Mesendoderm (in vitro differentiated cells): Measurements from ENCODE around the gene TMC8.
"Not testable (repeated sequence)": the region's sequence is repeated elsewhere in the genome, so short reads cannot be mapped to it uniquely, and the experiment has no call there.

ENCODE experiments used
- DNase-seq: peaks from one replicate; pipeline ENCODE4 v3.0.0; 2013
- H2AK5ac ChIP-seq: 2 replicates; pipeline ENCODE4 v1.6.1; 2013; ENCODE audit warnings: low read length, inconsistent platforms
- H2BK120ac ChIP-seq: 2 replicates; pipeline ENCODE4 v1.6.1; 2013; ENCODE audit warnings: low read depth, mild to moderate bottlenecking, low read length, moderate library complexity, mixed read lengths
- H2BK15ac ChIP-seq: replicated peaks from 2 replicates; pipeline ENCODE4 v1.6.1; 2013; ENCODE audit warnings: low read depth, mild to moderate bottlenecking, moderate library complexity
- H2BK5ac ChIP-seq: 2 replicates; pipeline ENCODE4 v1.6.1; 2013; ENCODE audit warnings: low read length, inconsistent platforms
- H3K18ac ChIP-seq: 2 replicates; pipeline ENCODE4 v1.6.1; 2013; ENCODE audit warnings: mild to moderate bottlenecking, low read length, mixed read lengths
- H3K23ac ChIP-seq: one replicate; pipeline ENCODE4 v1.6.1; 2013; ENCODE audit warnings: low read length
- H3K27ac ChIP-seq: 2 replicates; pipeline ENCODE4 v1.5.1; 2013; ENCODE audit warnings: low read depth, mild to moderate bottlenecking, inconsistent platforms, low read length, moderate library complexity
- H3K27me3 ChIP-seq: 2 replicates; pipeline ENCODE4 v1.6.1; 2013; ENCODE audit warnings: low read length, control low read depth, mild to moderate bottlenecking, inconsistent platforms; ENCODE audit not compliant: insufficient read depth, poor library complexity
- H3K36me3 ChIP-seq: 2 replicates; pipeline ENCODE4 v1.6.1; 2013; ENCODE audit warnings: low read length, inconsistent platforms; ENCODE audit not compliant: control insufficient read depth, insufficient read depth
- H3K4ac ChIP-seq: one replicate; pipeline ENCODE4 v1.6.1; 2013; ENCODE audit warnings: low read depth, mild to moderate bottlenecking, low read length, moderate library complexity
- H3K4me1 ChIP-seq: 2 replicates; pipeline ENCODE4 v1.6.1; 2013; ENCODE audit warnings: low read depth, low read length, inconsistent platforms; ENCODE audit not compliant: control insufficient read depth
- H3K4me2 ChIP-seq: 2 replicates; pipeline ENCODE4 v1.6.1; 2013; ENCODE audit warnings: low read length
- H3K4me3 ChIP-seq: 2 replicates; pipeline ENCODE4 v1.5.1; 2013; ENCODE audit warnings: mild to moderate bottlenecking, low read length
- H3K56ac ChIP-seq: one replicate; pipeline ENCODE4 v1.6.1; 2013; ENCODE audit warnings: low read length
- H3K79me1 ChIP-seq: 2 replicates; pipeline ENCODE4 v1.6.1; 2013; ENCODE audit warnings: low read length, inconsistent platforms
- H3K79me2 ChIP-seq: 2 replicates; pipeline ENCODE4 v1.6.1; 2013; ENCODE audit warnings: mild to moderate bottlenecking, low read length; ENCODE audit not compliant: control insufficient read depth, insufficient read depth
- H3K9ac ChIP-seq: 2 replicates; pipeline ENCODE4 v1.6.1; 2013; ENCODE audit warnings: low read length, inconsistent platforms
- H4K5ac ChIP-seq: one replicate; pipeline ENCODE4 v1.6.1; 2013; ENCODE audit warnings: low read length
- H4K8ac ChIP-seq: one replicate; pipeline ENCODE4 v1.6.1; 2013; ENCODE audit warnings: low read depth, mild to moderate bottlenecking, control low read depth, low read length, moderate library complexity
- WGBS: extraction: QIAGEN DNeasy Blood & Tissue Kit; methylation state at CpG from one replicate; pipeline ENCODE4 v1.1.7; 2013; ENCODE audit warnings: low lambda C conversion rate, missing lambda C conversion rate; ENCODE audit not compliant: insufficient coverage; ENCODE audit errors: extremely low coverage; 5-methylcytosine and 5-hydroxymethylcytosine counted together

TMC8 gene

GRCh38 chr17:78114831-78115723, 15.5 kb upstream of the TMC8 start:
- Histone ChIP-seq H3K4me2 (no peak overlapping the region), H3K56ac (no peak overlapping the region), H2BK5ac (no peak overlapping the region), H3K18ac (no peak overlapping the region), H3K79me2 (no peaks in the 10 kb centered on the region), H2BK120ac (no peak overlapping the region), H3K27ac (no peak overlapping the region), H3K23ac (no peak overlapping the region), H3K4ac (no peak overlapping the region), H3K4me1 (no peaks in the 10 kb centered on the region), H3K27me3 (no peaks in the 10 kb centered on the region), H2BK15ac (no peak overlapping the region), H4K5ac (no peak overlapping the region), H3K9ac (no peak overlapping the region), H4K8ac (no peak overlapping the region), H3K36me3 (peaks cover 11% of the 10 kb centered on the region), H2AK5ac (no peak overlapping the region), H3K79me1 (peaks cover 1% of the 10 kb centered on the region), H3K4me3 (no peak overlapping the region)
- WGBS, result no CpG with 5 or more reads among the region's 28 CpGs
- no peak for DNase-seq

- not testable (repeated sequence) for H3K56ac ChIP-seq, H3K4me2 ChIP-seq, H3K4me3 ChIP-seq, H3K4ac ChIP-seq, H2BK120ac ChIP-seq, H2AK5ac ChIP-seq, H3K27me3 ChIP-seq, H2BK15ac ChIP-seq, H3K4me1 ChIP-seq, H3K23ac ChIP-seq, H2BK5ac ChIP-seq, H3K27ac ChIP-seq, H3K9ac ChIP-seq, H3K79me1 ChIP-seq, H4K8ac ChIP-seq, H4K5ac ChIP-seq, DNase-seq, H3K18ac ChIP-seq, H3K79me2 ChIP-seq
- H3K36me3 ChIP-seq, result peaks cover 11% of the 10 kb centered on the region
- WGBS, result no CpG with 5 or more reads among the region's 18 CpGs
Observed at GRCh38 chr17:78115803-78116202, 14.8 kb upstream of the TMC8 start.

GRCh38 chr17:78116411-78116810, 14.2 kb upstream of the TMC8 start:
- Histone ChIP-seq H3K79me1 (peaks cover 1% of the 10 kb centered on the region), H2BK120ac (no peak overlapping the region), H3K27ac (no peak overlapping the region), H3K4me3 (no peak overlapping the region), H3K27me3 (no peaks in the 10 kb centered on the region), H3K79me2 (no peaks in the 10 kb centered on the region), H3K4ac (no peak overlapping the region), H2BK15ac (no peak overlapping the region), H2AK5ac (no peak overlapping the region), H3K36me3 (peaks cover 11% of the 10 kb centered on the region), H3K9ac (no peak overlapping the region), H3K56ac (no peak overlapping the region), H2BK5ac (no peak overlapping the region), H4K8ac (no peak overlapping the region), H4K5ac (no peak overlapping the region), H3K18ac (no peak overlapping the region), H3K23ac (no peak overlapping the region), H3K4me2 (no peak overlapping the region), H3K4me1 (no peaks in the 10 kb centered on the region)
- no CpG with 5 or more reads among the region's 9 CpGs for WGBS
- DNase-seq, result no peak

GRCh38 chr17:78117027-78117981, 13.3 kb upstream of the TMC8 start:
- no peak overlapping the region for H3K27ac ChIP-seq
- no peak overlapping the region for H4K8ac ChIP-seq
- H3K36me3 ChIP-seq, result peaks cover 14% of the 10 kb centered on the region
- H2BK15ac ChIP-seq, result no peak overlapping the region
- H2AK5ac ChIP-seq, result no peak overlapping the region
- H4K5ac ChIP-seq, result no peak overlapping the region
- no CpG with 5 or more reads among the region's 41 CpGs for WGBS
- no peaks in the 10 kb centered on the region for H3K4me1 ChIP-seq
- peaks cover 1% of the 10 kb centered on the region for H3K79me1 ChIP-seq
- no peak overlapping the region for H3K4me2 ChIP-seq
- no peak overlapping the region for H3K23ac ChIP-seq
- no peak overlapping the region for H3K18ac ChIP-seq
- no peak overlapping the region for H3K4ac ChIP-seq
- H3K4me3 ChIP-seq, result no peak overlapping the region
- H3K27me3 ChIP-seq, result no peaks in the 10 kb centered on the region
- H2BK120ac ChIP-seq, result no peak overlapping the region
- H3K56ac ChIP-seq, result no peak overlapping the region
- no peak overlapping the region for H2BK5ac ChIP-seq
- H3K79me2 ChIP-seq, result no peaks in the 10 kb centered on the region
- DNase-seq, result no peak
- H3K9ac ChIP-seq, result no peak overlapping the region

GRCh38 chr17:78118801-78119241, 11.8 kb upstream of the TMC8 start:
- Histone ChIP-seq H3K23ac (no peak overlapping the region), H3K27ac (no peak overlapping the region), H2BK5ac (no peak overlapping the region), H3K79me1 (peaks cover 6% of the 10 kb centered on the region), H3K4ac (no peak overlapping the region), H3K4me2 (no peak overlapping the region), H3K4me1 (no peaks in the 10 kb centered on the region), H3K27me3 (no peaks in the 10 kb centered on the region), H2BK15ac (no peak overlapping the region), H4K5ac (no peak overlapping the region), H2AK5ac (no peak overlapping the region), H3K79me2 (no peaks in the 10 kb centered on the region), H4K8ac (no peak overlapping the region), H3K9ac (no peak overlapping the region), H3K56ac (no peak overlapping the region), H3K18ac (no peak overlapping the region), H3K4me3 (no peak overlapping the region), H3K36me3 (peaks cover 18% of the 10 kb centered on the region), H2BK120ac (no peak overlapping the region)
- no peak for DNase-seq
- WGBS, result no CpG with 5 or more reads among the region's 14 CpGs
